Measurements from ENCODE around the gene C19orf25.

C19orf25 gene

DNA sequence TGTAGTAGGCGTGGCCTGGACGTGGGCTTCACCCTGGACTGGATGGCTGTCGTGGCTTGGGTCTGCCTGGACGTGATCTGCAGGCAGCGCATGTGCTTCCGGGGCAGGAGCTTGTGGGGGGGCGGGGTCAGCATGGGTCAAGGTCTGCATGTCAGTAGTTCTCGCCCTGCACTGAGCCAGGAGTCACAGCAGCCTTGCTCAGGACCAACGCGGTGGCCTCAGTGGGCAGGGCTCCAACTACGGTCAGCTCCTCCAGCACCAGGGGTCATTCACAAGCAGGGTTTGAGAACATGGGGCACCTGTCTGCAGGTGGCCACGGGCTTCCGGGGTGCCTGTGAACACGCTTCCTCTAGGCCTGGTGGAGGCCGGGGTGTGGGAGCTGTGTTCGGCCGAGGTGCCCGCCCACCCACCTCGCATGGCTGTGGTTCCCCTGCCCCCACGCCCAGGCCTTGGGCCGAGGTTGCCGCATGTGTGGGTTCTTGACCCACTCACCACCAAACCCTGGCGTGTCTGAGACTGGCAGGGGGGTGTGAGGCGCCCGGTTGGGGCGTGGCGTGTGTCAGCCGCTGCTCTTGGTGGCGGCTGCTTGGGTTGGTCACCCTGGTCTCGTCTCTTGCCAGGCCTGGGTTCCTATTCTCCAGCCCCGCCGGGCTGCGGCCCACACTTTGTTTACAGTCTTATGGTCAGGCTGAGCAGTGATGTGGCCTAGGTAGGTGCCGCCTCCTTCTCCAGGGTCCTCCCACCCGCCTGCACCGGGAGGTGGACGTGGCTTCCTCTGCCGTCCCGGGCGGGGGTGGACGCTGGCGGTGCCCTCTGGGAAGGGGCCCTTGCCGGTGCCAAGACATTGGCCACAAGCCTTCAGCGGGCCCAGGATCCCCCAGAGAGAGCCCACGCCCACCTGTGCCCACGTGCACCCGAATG, 45.6 kb downstream of the C19orf25 start:
- DNase-seq (ENCODE audit: low read depth in 2 of 2) = no peak

DNA sequence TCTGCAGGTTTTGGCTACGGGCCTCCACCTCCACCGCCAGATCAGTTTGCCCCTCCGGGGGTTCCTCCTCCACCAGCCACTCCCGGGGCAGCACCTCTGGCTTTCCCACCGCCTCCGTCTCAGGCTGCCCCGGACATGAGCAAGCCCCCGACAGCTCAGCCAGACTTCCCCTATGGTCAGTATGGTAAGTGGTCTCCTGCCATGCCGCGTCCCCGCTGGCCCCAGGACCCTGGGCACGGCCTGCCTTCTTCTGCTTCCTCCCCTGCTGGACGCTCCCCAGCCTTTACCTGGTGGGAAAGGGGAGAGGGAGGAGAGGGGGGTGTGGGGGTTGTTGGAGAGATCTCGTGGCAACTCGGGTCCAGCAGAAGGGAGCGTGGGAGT, 46.5 kb downstream of the C19orf25 start:
- DNase-seq (ENCODE audit: low read depth in 2 of 2) = no peak

DNA sequence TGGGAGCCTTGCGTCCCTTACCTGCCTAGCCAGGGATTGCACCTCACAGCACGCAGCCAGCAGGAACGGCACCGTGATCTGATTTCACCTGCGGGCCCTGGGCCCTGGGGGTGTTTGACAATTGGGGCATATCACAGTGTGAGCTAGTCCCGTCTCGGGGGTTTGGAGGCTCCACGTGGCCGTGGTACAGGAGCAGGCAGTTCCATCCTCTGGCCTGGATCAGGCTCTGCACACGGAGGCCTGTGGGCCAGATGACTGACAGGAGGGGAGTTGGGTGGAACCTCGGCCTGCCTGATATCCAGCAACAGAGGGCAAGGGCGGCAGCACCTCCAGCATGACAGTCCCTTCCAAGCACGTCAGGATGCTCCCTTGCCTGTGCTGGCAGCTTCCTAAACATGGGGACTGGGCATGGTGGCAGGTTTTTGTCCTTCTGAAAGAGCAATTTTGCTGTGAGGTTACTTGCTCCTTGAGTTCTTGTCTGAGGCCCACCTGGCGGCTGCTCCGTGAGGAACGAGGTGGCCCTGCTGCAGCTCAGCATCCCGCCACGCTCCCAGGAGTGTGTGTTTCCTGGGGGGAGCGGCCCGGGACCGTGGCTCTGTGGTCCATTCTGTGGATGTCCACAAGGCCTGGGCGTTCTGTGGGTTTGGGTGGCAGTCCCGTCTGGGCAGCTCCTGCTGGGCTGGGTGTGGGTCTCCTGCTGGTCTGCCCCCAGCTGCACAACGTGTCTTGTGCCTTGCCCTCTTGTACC, 47.1 kb downstream of the C19orf25 start:
- DNase-seq (ENCODE audit: low read depth in 2 of 2) = no peak

DNA sequence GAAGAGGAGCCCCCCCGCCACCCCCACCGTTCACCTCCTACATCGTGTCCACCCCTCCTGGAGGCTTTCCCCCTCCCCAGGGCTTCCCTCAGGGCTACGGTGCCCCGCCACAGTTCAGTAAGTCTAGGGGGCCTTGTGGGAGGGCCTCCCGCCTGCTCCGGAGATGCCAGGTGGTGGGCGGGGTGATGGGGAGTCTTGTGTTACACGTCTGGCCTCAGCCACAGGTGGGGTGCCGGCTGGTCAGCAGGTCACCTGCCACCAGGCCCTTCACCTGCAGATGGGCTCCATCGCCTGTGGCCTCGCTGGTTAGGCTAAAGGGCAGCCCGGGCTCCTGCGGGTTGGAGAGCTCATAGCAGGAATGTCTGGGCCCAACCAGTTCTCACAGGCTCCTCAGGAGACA, 48.8 kb downstream of the C19orf25 start:
- DNase-seq (ENCODE audit: low read depth in 2 of 2) = no peak

DNA sequence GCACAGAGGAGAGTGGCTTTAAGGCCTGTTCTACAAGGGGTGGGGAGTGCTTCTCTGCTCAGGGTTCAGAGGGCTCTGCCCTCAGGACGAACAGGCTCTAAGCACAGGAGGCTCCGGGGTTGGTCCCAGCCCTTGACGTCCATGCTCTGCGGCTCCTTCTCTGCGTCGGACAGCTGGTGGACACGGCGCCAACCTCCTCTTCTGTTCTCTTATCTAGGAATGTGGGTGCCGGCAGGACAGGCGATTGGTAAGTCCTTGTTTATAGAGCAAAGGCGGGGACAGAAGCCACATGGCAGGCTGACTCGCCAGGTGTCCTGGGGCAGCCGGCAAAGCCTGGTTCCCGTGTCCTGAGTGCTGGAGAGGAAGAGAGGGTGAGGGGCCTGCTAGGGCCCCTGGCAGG, 49.3 kb downstream of the C19orf25 start:
- no peak for DNase-seq (ENCODE audit: low read depth in 2 of 2)

DNA sequence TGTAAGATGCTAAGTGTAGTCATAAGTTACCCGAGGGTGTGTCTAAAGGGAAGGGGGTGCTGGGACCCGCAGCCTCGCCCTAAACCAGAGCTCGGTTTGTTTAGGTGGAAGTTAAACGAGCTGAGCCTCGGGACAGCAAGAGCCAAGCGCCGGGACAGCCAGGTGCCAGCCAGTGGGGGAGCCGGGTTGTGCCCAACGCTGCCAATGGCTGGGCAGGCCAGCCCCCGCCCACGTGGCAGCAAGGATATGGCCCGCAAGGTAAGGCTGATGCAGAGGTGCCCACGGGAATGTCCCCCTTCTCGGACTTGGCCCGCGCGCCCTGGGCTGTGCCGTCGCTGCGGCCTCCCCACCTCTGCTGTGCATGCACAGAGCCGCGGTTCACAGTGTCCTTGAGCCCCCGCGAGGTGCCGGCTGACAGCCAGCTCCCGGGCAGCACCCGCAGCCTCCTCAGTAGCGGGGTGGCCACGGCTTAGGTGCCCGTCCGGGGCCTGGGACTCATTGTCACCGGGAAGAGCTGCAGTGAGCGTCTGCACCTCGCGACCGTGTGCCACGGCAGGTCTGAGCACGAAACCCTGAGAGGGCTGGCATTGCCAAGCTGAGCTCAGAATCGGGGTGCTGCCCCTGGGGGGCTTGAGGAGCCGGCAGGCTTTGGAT, 50.1 kb downstream of the C19orf25 start:
- DNase-seq (ENCODE audit: low read depth in 2 of 2) = no peak

DNA sequence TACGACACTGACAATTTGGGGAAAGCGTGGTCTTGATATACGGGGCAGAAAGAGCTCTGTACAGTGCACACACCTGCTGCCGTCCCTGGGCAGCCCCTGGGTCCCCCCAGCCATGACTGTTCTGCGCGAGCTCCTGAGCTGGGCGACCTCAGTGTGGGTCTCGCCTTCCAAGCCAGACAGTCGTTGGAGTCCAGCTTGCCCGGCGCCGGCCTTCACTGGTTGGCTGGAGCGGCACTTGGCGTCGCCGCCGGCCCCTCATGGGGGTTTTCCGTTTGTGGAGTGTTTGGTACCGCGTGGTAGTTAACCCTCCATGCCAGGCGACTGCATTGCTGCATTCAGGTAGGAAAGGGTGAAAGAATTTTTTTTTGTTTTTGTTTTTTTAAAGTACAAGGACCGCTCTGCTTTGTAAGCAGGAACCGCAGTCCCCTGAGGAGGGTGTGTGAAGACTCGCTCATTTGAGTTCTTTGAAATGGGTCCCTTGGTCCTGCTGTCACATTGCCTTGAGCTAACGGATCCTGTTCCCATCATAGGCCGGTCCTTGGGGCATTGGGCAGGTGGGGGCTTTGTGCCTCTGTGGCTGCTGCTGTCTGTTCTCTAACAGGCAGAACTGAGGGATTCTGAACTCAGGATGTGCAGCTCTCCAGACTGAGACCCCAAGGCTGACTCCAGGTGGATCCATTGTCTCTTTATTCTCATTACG, 51.6 kb downstream of the C19orf25 start:
- DNase-seq (ENCODE audit: low read depth in 2 of 2) = no peak

DNA sequence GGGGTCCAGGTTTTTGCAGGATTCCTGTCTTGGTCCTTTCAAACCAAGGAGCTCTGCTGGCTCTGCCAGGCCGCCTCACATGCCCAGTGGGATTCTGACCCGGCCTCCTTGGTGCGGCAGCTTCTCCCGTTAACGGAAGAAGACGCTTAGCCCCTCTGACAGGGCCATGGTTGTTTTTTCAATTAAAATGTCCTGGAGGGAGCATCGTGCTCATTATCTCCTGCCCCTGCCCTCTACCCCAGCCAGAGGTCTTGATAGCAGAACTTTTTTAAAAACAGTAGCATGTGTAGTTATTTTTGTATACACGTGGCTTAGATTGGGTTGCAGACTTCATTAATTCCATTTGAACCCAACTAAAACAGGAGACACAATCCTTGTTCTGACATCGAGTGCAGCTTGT, 52.3 kb downstream of the C19orf25 start:
- DNase-seq (ENCODE audit: low read depth in 2 of 2) = no peak

DNA sequence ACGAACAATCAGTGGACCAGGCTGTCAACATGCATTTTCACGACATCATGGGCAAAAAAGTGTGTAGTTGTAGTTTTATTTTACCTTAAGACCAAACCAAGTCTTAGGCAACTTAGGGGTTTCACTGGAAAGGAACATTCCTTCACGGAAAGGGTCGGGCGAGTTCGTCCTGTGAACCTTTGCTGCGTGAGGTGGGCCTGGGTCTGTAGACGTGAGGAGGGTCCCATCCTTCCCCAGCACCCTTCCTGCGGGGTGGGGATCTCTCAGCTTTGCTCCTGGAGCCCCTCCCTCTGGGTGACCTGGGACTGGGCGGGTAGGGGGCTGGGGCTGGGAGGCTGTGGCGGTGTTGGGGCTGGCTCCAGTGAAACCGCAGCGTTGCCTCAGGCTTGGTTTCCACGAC, 53.1 kb downstream of the C19orf25 start:
- no peak for DNase-seq (ENCODE audit: low read depth in 2 of 2)

DNA sequence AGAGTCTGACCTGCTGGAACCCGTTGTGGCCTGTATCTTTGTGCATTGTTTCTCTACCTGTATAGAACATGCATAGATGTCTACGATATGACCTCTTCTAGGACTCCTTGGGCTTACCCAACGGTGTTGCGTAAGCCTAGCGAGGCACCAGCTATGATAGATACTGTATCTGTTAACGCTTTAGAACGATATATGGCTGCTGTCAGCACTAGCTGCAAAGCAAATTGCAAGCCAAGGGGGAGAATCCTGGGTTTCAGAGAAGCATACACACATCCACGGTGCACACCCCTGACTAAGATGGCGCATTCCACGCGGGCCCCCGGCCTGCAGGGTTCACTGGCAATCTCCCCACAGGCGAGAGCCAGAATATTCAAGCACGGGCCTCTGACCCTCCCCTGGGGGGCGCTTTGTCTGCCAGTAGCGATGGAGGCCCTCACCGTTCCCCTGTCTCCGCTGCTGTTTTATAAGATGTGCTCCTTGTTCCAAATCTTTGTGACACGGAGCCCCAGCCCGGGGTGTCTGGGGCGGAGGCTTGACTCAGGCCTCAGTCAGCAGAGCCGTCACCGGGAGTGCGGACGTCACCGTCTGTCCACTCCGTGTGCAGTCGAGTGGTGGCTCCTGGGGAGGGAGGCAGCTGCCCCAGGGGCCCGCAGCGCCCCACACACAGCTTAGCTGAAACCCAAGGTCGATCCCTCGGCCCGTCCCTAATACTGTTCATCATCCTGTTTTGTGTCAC, 53.7 kb downstream of the C19orf25 start:
- no peak for DNase-seq (ENCODE audit: low read depth in 2 of 2)

DNA sequence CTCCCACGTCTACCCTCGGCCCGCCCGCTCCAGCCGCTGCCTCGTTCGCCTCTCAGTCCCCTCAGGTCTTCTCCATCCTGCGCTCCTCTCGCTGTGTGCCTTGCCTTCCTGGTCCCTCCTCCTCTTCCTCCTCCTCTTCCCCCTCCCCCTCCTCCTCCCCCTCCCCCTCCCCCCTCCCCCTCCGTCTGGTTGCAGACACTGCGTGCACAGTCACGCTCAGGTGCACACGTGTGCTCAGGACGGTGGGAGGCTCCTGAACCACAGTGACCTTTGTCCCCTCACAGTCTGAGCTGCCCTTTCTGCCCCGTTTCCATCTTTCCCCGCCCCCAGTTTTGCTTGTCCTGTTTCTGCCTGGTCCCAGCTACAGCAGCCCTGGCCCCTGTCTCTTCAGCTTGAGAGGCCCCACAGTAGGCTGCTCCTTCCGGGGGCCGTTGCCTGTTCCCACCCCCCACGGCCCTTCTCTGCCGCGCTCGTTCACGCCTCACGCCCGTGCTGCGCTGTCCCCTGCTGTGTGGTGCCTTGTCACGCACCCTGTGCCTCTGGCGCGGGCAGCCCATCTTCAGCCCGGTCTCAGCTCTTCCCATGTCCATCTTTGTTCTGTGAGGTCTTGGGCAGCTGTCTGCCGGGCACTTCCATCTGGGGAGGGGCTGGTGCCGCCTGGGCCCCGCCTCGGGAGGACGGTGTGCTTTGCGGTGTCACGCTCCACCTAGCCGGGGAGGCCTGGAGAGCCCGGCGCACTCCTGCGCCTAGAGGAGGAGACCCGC, 54.6 kb downstream of the C19orf25 start:
- no peak for DNase-seq (ENCODE audit: low read depth in 2 of 2)

DNA sequence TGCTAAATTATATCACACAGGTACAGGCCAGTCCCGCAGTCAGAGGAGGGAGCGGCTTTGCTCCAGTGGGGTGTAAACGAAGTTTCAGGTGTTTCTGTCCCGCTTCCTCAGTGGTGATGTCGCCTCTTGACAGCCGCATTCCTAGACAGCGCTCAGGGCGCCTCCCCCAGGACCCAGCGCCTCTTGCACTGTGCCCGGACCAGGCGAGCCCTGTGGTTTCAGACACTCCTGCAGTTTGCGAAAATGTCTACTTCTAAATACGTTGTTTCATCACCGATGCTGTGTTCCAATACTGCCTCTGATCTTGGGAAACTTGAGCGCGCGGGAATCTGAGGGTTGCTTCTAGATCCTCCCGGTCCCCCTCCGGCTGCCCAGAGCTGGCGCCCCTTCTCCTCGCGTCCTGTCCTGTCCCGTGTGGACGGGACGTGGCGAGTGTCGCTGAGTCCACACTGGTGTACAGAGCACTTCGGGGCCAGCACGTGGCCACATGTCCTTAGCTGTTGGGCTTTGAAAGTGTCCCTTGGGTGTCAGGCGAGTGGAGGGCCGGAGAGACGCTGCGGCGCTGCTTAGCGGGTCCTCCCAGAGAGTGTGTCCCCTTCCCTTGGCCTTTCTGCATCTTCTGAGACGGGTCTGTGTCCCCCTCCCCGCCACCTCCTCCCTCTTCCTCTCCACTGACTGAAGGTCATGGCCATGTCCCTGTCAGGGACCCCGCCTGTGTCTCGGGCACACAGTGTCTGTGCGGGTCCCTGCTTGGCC, 55.4 kb downstream of the C19orf25 start:
- DNase-seq (ENCODE audit: low read depth in 2 of 2) = no peak
